ENCODE data around the gene ZSCAN26. TPM values are rescaled to one million over a fixed set of nuclear protein-coding genes. Genes with fewer than 3 reads are reported as not detected.

The ZSCAN26 gene
- total RNA-seq, 6 experiments from 2014 or later: 2.7 to 8.1 (median 5.3) TPM

- H3K36me3 ChIP-seq: peaks cover 0 to 36% (median 4%) of the 10 kb centered on the region in 4 donors
- WGBS (ENCODE audit: insufficient coverage, low coverage, low lambda C conversion rate, missing lambda C conversion rate): 97% methylated on average over 6 of the region's 6 CpGs
- intact Hi-C loops (cut with DNase I): no loop called here
These were observed 21.6 kb upstream of the ZSCAN26 start for GRCh38 chr6:28245206-28245941.

GRCh38 chr6:28248916-28249315, 18.0 kb upstream of the ZSCAN26 start:
- ATAC-seq (no peak), DNase-seq (no peak)
- H3K9me3 ChIP-seq: no peaks in the 10 kb centered on the region
- 57% methylated on average over 1 of the region's 1 CpG for WGBS (ENCODE audit: insufficient coverage, low coverage, low lambda C conversion rate, missing lambda C conversion rate)
- peaks cover 0 to 9% (median 2%) of the 10 kb centered on the region in 4 donors for H3K4me1 ChIP-seq
- H3K4me3 ChIP-seq: no peak overlapping the region
- peaks cover 0 to 36% (median 4%) of the 10 kb centered on the region in 4 donors for H3K36me3 ChIP-seq
- no peak for TF ChIP-seq CTCF (IDR thresholded peaks at IDR 0.05)
- TF ChIP-seq POLR2A (IDR thresholded peaks at IDR 0.05): no peak
- intact Hi-C loops (cut with DNase I): no loop called here
- no peaks in the 10 kb centered on the region for H3K27me3 ChIP-seq
- no peak overlapping the region for H3K27ac ChIP-seq

More at GRCh38 chr6:28245206-28245941, 21.6 kb upstream of the ZSCAN26 start:
- Histone ChIP-seq H3K4me3 (no peak overlapping the region), H3K27ac (no peak overlapping the region), H3K9me3 (no peaks in the 10 kb centered on the region), H3K27me3 (no peaks in the 10 kb centered on the region), H3K4me1 (peaks cover 0 to under 1% (median 0%) of the 10 kb centered on the region in 4 donors)
- TF ChIP-seq POLR2A (IDR thresholded peaks at IDR 0.05) (no peak), CTCF (IDR thresholded peaks at IDR 0.05) (no peak)
- ATAC-seq (no peak), DNase-seq (no peak)

GRCh38 chr6:28250747-28251146, 16.2 kb upstream of the ZSCAN26 start:
- intact Hi-C loops (cut with DNase I): no loop called here
- peaks cover 0 to 9% (median 2%) of the 10 kb centered on the region in 4 donors for H3K4me1 ChIP-seq
- no peaks in the 10 kb centered on the region for H3K9me3 ChIP-seq
- WGBS (ENCODE audit: insufficient coverage, low coverage, low lambda C conversion rate, missing lambda C conversion rate): 80% methylated on average over 2 of the region's 2 CpGs
- ATAC-seq (no peak), DNase-seq (no peak)
- H3K36me3 ChIP-seq: peaks cover 0 to 28% (median 0%) of the 10 kb centered on the region in 4 donors
- peak overlapping the region in 2 of 3 donors; percentile 59 to 95 for H3K4me3 ChIP-seq
- H3K27ac ChIP-seq: no peak overlapping the region
- no peaks in the 10 kb centered on the region for H3K27me3 ChIP-seq
- TF ChIP-seq POLR2A (IDR thresholded peaks at IDR 0.05): no peak
- no peak for TF ChIP-seq CTCF (IDR thresholded peaks at IDR 0.05)

- peak overlapping the region; percentile 59 to 95 (median 89) for H3K4me3 ChIP-seq
- intact Hi-C loops (cut with DNase I): no loop called here
- no peaks in the 10 kb centered on the region for H3K9me3 ChIP-seq
- peak overlapping the region in 1 of 3 donors; percentile 24 for H3K27ac ChIP-seq
- no peaks in the 10 kb centered on the region for H3K27me3 ChIP-seq
- H3K4me1 ChIP-seq: peaks cover 0 to 9% (median 2%) of the 10 kb centered on the region in 4 donors
- DNase-seq: peak in 2 of 3 donors; percentile 32 to 58
- peaks cover 0 to 20% (median 0%) of the 10 kb centered on the region in 4 donors for H3K36me3 ChIP-seq
- TF ChIP-seq POLR2A (IDR thresholded peaks at IDR 0.05) (no peak), CTCF (IDR thresholded peaks at IDR 0.05) (no peak)
- 0% methylated on average over 9 of the region's 25 CpGs for WGBS (ENCODE audit: insufficient coverage, low coverage, low lambda C conversion rate, missing lambda C conversion rate)
- peak; percentile 51 to 57 (median 52) for ATAC-seq
These were observed 15.3 kb upstream of the ZSCAN26 start for GRCh38 chr6:28251661-28252008.

Data from right lobe of liver (tissue), 6 donors.